GM12874 (cell line): ENCODE data around the gene KLHDC7B.

ENCODE experiments used
- CTCF ChIP-seq: IDR thresholded peaks from 2 replicates; pipeline ENCODE4 v1.5.1; 2011; ENCODE audit warnings: low read depth, mild to moderate bottlenecking, control low read depth, low read length, moderate library complexity; ENCODE audit not compliant: insufficient read depth

The KLHDC7B gene

GRCh38 chr22:50551160-50551752, 5.6 kb downstream of the KLHDC7B start:
- no peak for TF ChIP-seq CTCF

- no peak for TF ChIP-seq CTCF
These were observed 7.6 kb downstream of the KLHDC7B start for GRCh38 chr22:50553310-50553709.

- TF ChIP-seq CTCF = no peak
These were observed 11.0 kb downstream of the KLHDC7B start for GRCh38 chr22:50556703-50557102.

- TF ChIP-seq CTCF = no peak
These were observed 14.3 kb downstream of the KLHDC7B start for GRCh38 chr22:50560034-50560433.

GRCh38 chr22:50561401-50562358, 16.0 kb downstream of the KLHDC7B start:
- no peak for TF ChIP-seq CTCF

GRCh38 chr22:50562523-50563412, 17.1 kb downstream of the KLHDC7B start, which contains the start of gene SYCE3:
TSS of gene SYCE3 (minus strand) at chr22:50562919. CDS start at chr22:50556405, 6,514 bp downstream.
- TF ChIP-seq CTCF = peak; percentile 98
